ENCODE measurements around the gene INPP5A.

DNA sequence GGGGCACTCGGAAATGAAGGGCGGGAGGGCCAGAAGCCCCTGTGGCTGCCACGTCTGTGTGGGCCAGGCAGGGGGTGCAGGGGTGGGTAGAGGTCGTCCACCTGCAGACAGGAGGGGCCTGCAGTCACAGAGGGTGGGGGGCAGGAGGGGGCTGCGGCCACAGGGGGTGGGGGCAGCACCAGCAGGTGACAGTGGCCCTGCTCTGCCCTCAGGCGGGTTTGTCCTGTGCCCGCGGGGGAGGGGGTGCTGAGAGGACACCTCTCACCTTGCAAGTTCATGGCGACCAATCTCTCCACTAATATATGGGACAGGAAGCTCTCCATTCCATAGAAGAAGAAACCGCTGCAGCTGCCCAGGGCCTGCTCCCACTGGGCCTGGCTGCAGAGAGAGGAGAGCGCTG is 274.9 kb downstream of the INPP5A start:
- no peak for TF ChIP-seq POLR2AphosphoS5 (IDR thresholded peaks at IDR 0.05)
- TF ChIP-seq, protein P1, sequence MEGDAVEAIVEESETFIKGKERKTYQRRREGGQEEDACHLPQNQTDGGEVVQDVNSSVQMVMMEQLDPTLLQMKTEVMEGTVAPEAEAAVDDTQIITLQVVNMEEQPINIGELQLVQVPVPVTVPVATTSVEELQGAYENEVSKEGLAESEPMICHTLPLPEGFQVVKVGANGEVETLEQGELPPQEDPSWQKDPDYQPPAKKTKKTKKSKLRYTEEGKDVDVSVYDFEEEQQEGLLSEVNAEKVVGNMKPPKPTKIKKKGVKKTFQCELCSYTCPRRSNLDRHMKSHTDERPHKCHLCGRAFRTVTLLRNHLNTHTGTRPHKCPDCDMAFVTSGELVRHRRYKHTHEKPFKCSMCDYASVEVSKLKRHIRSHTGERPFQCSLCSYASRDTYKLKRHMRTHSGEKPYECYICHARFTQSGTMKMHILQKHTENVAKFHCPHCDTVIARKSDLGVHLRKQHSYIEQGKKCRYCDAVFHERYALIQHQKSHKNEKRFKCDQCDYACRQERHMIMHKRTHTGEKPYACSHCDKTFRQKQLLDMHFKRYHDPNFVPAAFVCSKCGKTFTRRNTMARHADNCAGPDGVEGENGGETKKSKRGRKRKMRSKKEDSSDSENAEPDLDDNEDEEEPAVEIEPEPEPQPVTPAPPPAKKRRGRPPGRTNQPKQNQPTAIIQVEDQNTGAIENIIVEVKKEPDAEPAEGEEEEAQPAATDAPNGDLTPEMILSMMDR (IDR thresholded peaks at IDR 0.05), result no peak
- no peak for TF ChIP-seq POLR2A (IDR thresholded peaks at IDR 0.05)

Data from upper lobe of left lung (tissue), 4 donors.